Measurements from ENCODE around the gene PTPRD.

The PTPRD gene

DNA sequence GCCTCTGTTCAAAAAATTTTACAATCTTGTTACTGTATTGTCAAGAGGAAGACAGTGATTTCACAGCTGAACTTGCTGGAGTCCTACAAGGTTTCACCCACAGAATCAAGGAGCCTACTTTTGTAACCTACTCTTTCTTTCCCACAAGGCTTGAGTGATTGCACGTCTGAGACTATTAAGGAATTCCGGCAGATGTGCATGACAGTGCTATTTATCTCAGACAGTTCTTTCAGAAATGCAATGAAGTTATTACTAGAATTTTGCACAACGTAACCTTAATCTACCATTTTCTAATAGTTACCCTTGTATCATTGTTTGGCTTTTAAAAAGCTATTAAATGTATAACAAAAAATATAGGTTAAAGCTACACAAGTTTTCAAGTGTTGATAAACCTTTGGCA lies 400.1 kb downstream of the PTPRD start:
- H3K27ac Mint-ChIP-seq: no peak overlapping the region
- no peaks in the 10 kb centered on the region for H3K36me3 Mint-ChIP-seq
- no peak for DNase-seq (ENCODE audit: low spot score in 2 of 2)
- H3K4me1 Mint-ChIP-seq: no peaks in the 10 kb centered on the region
- ATAC-seq: no peak
- H3K4me3 Mint-ChIP-seq: no peak overlapping the region
- peaks cover 10% of the 10 kb centered on the region for H3K9me3 Mint-ChIP-seq

GRCh38 chr9:10208691-10209069 lies 404.1 kb downstream of the PTPRD start:
- ATAC-seq: no peak
- H3K9me3 Mint-ChIP-seq: peaks cover 9% of the 10 kb centered on the region
- H3K4me3 Mint-ChIP-seq: no peak overlapping the region
- no peak overlapping the region for H3K27ac Mint-ChIP-seq
- H3K4me1 Mint-ChIP-seq: no peaks in the 10 kb centered on the region
- H3K36me3 Mint-ChIP-seq: no peaks in the 10 kb centered on the region
- DNase-seq (ENCODE audit: low spot score in 2 of 2): no peak

GRCh38 chr9:10204276-10204675 lies 408.5 kb downstream of the PTPRD start:
- DNase-seq (ENCODE audit: low spot score in 2 of 2) (no peak), ATAC-seq (no peak)
- Mint-ChIP-seq H3K9me3 (peaks cover 8% of the 10 kb centered on the region), H3K4me1 (no peaks in the 10 kb centered on the region), H3K27ac (no peak overlapping the region), H3K4me3 (no peak overlapping the region), H3K36me3 (no peaks in the 10 kb centered on the region)

- ATAC-seq (no peak), DNase-seq (ENCODE audit: low spot score in 2 of 2) (no peak)
- Mint-ChIP-seq H3K27ac (no peak overlapping the region), H3K4me1 (no peaks in the 10 kb centered on the region), H3K4me3 (no peak overlapping the region), H3K36me3 (no peaks in the 10 kb centered on the region), H3K9me3 (peaks cover 15% of the 10 kb centered on the region)
Measured at GRCh38 chr9:10173561-10173960, 439.2 kb downstream of the PTPRD start.

DNA sequence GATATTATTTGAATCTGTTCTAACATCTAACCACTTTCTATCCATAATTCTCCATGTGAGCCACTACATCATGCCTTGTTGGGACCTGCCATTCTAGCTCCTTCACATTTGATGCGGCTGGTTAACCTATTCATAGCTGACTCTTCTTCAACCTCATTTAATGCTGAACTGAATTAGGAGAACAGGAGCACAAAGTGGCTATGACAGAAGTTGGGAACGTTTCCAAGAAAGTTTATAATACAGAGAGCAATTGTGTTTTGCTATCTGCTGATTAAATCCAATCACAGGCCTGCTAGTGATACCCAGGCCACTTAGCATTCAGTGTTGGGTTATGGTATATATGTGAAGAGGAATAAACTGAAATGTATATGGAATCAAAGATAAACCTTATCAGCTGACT lies 440.3 kb downstream of the PTPRD start:
- Mint-ChIP-seq H3K36me3 (no peaks in the 10 kb centered on the region), H3K4me3 (no peak overlapping the region), H3K27ac (no peak overlapping the region), H3K9me3 (peaks cover 15% of the 10 kb centered on the region), H3K4me1 (no peaks in the 10 kb centered on the region)
- DNase-seq (ENCODE audit: low spot score in 2 of 2): no peak
- ATAC-seq: no peak

- Mint-ChIP-seq H3K27ac (no peak overlapping the region), H3K4me3 (no peak overlapping the region), H3K4me1 (no peaks in the 10 kb centered on the region), H3K9me3 (peaks cover 5% of the 10 kb centered on the region), H3K36me3 (no peaks in the 10 kb centered on the region)
- ATAC-seq: no peak
- DNase-seq (ENCODE audit: low spot score in 2 of 2): no peak
Measured at GRCh38 chr9:10168241-10168640, 444.6 kb downstream of the PTPRD start.

- ATAC-seq: no peak
- DNase-seq (ENCODE audit: low spot score in 2 of 2): no peak
- peaks cover 8% of the 10 kb centered on the region for H3K9me3 Mint-ChIP-seq
- H3K4me1 Mint-ChIP-seq: no peaks in the 10 kb centered on the region
- H3K4me3 Mint-ChIP-seq: no peak overlapping the region
- no peak overlapping the region for H3K27ac Mint-ChIP-seq
- no peaks in the 10 kb centered on the region for H3K36me3 Mint-ChIP-seq
Measured at GRCh38 chr9:10148796-10149195, 464.0 kb downstream of the PTPRD start.

- Mint-ChIP-seq H3K27ac (no peak overlapping the region), H3K36me3 (no peaks in the 10 kb centered on the region), H3K4me3 (no peak overlapping the region), H3K9me3 (peaks cover 8% of the 10 kb centered on the region), H3K4me1 (no peaks in the 10 kb centered on the region)
- no peak for DNase-seq (ENCODE audit: low spot score in 2 of 2)
- ATAC-seq: no peak
Measured at GRCh38 chr9:10146517-10147331, 466.1 kb downstream of the PTPRD start.

GRCh38 chr9:10144355-10144754 lies 468.4 kb downstream of the PTPRD start:
- ATAC-seq: no peak
- no peak overlapping the region for H3K27ac Mint-ChIP-seq
- H3K9me3 Mint-ChIP-seq: peaks cover 15% of the 10 kb centered on the region
- H3K4me1 Mint-ChIP-seq: no peaks in the 10 kb centered on the region
- DNase-seq (ENCODE audit: low spot score in 2 of 2): no peak
- H3K4me3 Mint-ChIP-seq: no peak overlapping the region
- no peaks in the 10 kb centered on the region for H3K36me3 Mint-ChIP-seq

DNA sequence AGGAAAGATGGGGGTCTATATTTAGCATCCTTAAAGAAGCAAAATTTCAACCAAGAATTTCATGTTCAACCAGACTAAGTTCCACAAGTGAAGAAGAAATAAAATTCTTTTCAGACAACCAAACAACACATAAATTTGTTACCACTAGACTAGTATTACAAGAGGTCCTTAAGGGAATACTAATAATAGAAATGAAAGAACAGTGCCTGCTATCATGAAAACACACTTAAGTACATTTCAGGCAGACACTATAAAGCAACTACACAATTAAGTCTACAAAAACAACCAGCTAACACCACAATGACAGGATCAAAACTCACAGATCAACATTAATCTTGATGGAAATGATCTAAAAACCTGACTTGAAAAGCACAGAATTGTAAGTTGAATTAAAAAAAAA lies 477.2 kb downstream of the PTPRD start:
- H3K36me3 Mint-ChIP-seq: no peaks in the 10 kb centered on the region
- no peak for DNase-seq (ENCODE audit: low spot score in 2 of 2)
- ATAC-seq: no peak
- H3K27ac Mint-ChIP-seq: no peak overlapping the region
- no peak overlapping the region for H3K4me3 Mint-ChIP-seq
- H3K4me1 Mint-ChIP-seq: no peaks in the 10 kb centered on the region
- H3K9me3 Mint-ChIP-seq: peaks cover 23% of the 10 kb centered on the region

DNA sequence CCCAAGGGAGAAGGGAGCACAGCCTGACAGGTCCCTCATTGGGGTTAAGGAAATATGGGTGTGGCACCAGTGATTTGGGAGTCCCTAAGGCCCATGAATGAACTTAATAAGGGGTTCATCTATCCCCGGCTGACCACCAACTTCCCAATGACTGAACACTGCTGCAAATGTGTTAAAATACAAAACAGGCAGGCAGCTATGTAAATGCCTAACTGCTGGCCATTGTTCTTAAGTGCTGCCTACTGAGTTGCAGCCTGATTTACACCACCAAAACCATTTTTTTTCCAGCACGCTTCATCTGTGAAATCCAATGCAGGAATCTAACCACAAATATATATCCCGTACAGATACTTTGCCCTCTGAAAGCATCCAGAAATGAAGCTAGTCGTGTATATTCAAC lies 478.5 kb downstream of the PTPRD start:
- Mint-ChIP-seq H3K4me1 (no peaks in the 10 kb centered on the region), H3K9me3 (peaks cover 24% of the 10 kb centered on the region), H3K4me3 (no peak overlapping the region), H3K27ac (no peak overlapping the region), H3K36me3 (no peaks in the 10 kb centered on the region)
- DNase-seq (ENCODE audit: low spot score in 2 of 2) (no peak), ATAC-seq (no peak)

DNA sequence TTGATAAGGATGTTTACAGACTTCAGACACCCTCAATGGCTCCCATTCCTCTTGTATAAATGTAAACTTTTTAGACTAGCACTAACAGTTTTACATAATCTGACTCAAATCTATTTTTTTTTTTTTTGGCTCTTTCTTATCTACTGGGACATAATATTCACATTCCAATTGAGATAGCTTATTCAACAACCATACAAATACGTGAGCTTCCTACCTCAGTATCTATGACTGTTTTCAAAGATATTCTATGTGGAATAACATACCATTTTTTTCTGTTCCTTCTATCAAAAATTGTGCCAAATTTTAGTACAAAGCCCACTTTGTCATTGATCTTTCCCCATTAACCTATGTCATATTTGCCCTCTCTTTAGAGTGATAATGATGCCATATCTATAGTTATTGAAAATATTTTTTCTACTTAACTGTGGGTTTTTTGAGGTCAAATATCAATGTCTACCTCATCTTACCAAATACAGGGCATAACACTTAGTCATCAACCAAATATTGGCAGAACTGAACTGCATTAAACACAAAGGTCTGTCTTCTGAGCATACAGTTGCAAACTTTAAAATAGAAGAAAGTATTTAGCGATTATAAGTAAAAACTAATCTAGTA lies 482.6 kb downstream of the PTPRD start:
- H3K36me3 Mint-ChIP-seq: no peaks in the 10 kb centered on the region
- H3K9me3 Mint-ChIP-seq: peaks cover 22% of the 10 kb centered on the region
- ATAC-seq (no peak), DNase-seq (ENCODE audit: low spot score in 2 of 2) (no peak)
- no peaks in the 10 kb centered on the region for H3K4me1 Mint-ChIP-seq
- H3K4me3 Mint-ChIP-seq: no peak overlapping the region
- H3K27ac Mint-ChIP-seq: no peak overlapping the region

GRCh38 chr9:10127867-10128266 lies 484.9 kb downstream of the PTPRD start:
- H3K36me3 Mint-ChIP-seq: no peaks in the 10 kb centered on the region
- H3K4me3 Mint-ChIP-seq: no peak overlapping the region
- DNase-seq (ENCODE audit: low spot score in 2 of 2) (no peak), ATAC-seq (no peak)
- H3K27ac Mint-ChIP-seq: no peak overlapping the region
- no peaks in the 10 kb centered on the region for H3K4me1 Mint-ChIP-seq
- H3K9me3 Mint-ChIP-seq: peaks cover 20% of the 10 kb centered on the region

DNA sequence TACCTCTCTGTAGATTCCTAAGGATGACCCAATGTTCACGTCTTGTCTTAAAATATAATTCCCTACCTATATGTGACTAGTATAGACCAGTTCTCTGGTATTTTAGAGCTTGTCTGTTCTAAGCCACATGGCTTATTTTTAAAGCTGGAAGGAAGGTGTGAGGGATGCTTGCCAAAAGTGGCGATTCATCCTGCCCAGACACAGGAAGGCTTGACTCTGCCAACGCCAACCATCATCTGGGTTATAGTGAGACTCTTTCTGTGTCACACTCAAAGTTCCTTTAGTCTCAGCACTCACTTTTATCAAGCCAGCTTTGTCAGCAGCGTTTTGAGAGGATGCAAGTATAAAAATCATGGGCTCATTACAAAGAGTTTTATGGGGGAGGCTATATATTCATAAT lies 500.0 kb downstream of the PTPRD start:
- no peaks in the 10 kb centered on the region for H3K36me3 Mint-ChIP-seq
- H3K4me3 Mint-ChIP-seq: no peak overlapping the region
- peaks cover 12% of the 10 kb centered on the region for H3K9me3 Mint-ChIP-seq
- H3K4me1 Mint-ChIP-seq: no peaks in the 10 kb centered on the region
- ATAC-seq (no peak), DNase-seq (ENCODE audit: low spot score in 2 of 2) (no peak)
- H3K27ac Mint-ChIP-seq: no peak overlapping the region

DNA sequence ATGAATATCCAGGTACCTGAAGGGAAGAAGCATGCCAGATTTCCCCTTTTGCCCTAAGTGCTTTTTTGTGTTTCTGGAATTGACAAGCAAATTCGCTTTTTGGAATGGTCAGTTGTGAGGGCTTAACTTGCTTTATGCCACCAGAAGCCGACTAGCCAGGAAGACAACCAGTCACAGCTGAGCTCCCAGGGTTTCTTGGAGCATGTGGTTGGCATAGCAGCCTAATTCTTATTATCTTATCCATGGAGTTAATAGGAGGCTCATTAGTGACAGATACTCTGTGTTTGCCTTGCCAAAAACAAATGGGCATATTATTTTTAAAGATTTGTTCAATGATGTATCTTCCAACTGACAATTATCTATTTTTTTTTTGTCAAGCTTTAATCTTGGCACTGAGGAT lies 500.7 kb downstream of the PTPRD start:
- H3K4me3 Mint-ChIP-seq: no peak overlapping the region
- no peaks in the 10 kb centered on the region for H3K4me1 Mint-ChIP-seq
- ATAC-seq (no peak), DNase-seq (ENCODE audit: low spot score in 2 of 2) (no peak)
- H3K27ac Mint-ChIP-seq: no peak overlapping the region
- no peaks in the 10 kb centered on the region for H3K36me3 Mint-ChIP-seq
- H3K9me3 Mint-ChIP-seq: peaks cover 12% of the 10 kb centered on the region

DNA sequence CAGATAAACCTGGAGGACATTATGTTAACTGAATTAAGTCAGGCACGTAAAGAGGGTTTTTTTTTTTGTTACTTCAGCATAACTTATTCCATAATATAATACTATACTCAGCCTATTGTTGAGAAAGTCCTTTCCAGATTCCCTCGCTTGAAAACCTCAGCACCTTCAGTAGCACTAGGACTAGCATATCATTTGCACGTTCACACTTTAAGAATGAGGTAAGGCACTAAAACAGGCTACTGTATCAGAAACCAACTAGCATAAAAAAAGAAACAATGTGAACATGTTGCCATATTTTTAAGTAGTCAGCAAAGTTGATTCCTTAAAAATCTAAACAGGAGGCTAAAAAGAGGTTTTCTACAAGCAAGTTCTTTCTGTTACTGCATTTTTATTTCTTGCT lies 504.0 kb downstream of the PTPRD start:
- H3K36me3 Mint-ChIP-seq: no peaks in the 10 kb centered on the region
- H3K27ac Mint-ChIP-seq: no peak overlapping the region
- H3K4me3 Mint-ChIP-seq: no peak overlapping the region
- H3K4me1 Mint-ChIP-seq: no peaks in the 10 kb centered on the region
- peaks cover 16% of the 10 kb centered on the region for H3K9me3 Mint-ChIP-seq
- ATAC-seq: no peak
- DNase-seq (ENCODE audit: low spot score in 2 of 2): no peak

Measured in stimulated activated effector memory CD8-positive, alpha-beta T cell treated with anti-CD3 and anti-CD28 coated beads, Interleukin-12 subunit alpha, Interleukin-12 subunit beta, amount 100 ng/mL, for 72 hours (primary cell).